ENCODE data around the gene MTCP1. TPM values are rescaled to one million over a fixed set of nuclear protein-coding genes. Genes with fewer than 3 reads are reported as not detected.

The MTCP1 gene
- total and polyA plus RNA-seq, 10 of the 15 experiments (the other 5 are each of a cell fraction or from before 2014, with no cell fraction given), result 16.6 to 74.0 (median 30.9) TPM

- WGBS (ENCODE audit: insufficient coverage, insufficient replicate concordance, low lambda C conversion rate, missing lambda C conversion rate), result 54% methylated on average over 1 of the region's 1 CpG
- H3K4me3 ChIP-seq, result no peak overlapping the region
- intact Hi-C loops (cut with micrococcal nuclease; ENCODE audit: unreplicated experiment) (loop anchor here (2.0 to 5.0 kb wide), 2 partner anchors 30 to 139 kb away; partner anchors contain the start of gene FUNDC2), in situ Hi-C loops (cut with MboI) (loop anchor here (5.0 kb wide), 1 partner anchor 74 kb away; no protein-coding TSS in a partner anchor)
- no peaks in the 10 kb centered on the region; the same call in 1 of the 2 replicates for H3K4me1 ChIP-seq (ENCODE audit: control insufficient read depth, insufficient read depth, low read length)
- no peaks in the 10 kb centered on the region for H3K79me2 ChIP-seq (ENCODE audit: control insufficient read depth, insufficient read depth, low read length)
- BruUV-seq (replicated peaks), result no TSS peak
- TF ChIP-seq SRF (IDR thresholded peaks at IDR 0.05; ENCODE audit: low read depth in 2 of 2, low read length in 2 of 2), result peak; percentile 44 to 88; a peak in 3 of 4 replicates
- no peak for TF ChIP-seq GATAD2B (conservative IDR thresholded peaks at IDR 0.05; ENCODE audit: low read depth)
- no peak for TF ChIP-seq WRNIP1 (IDR thresholded peaks at IDR 0.05; ENCODE audit: borderline replicate concordance, low read depth, low read length)
- no peak for TF ChIP-seq FOXM1 (IDR thresholded peaks at IDR 0.05; ENCODE audit: low read depth, low read length)
- TF ChIP-seq DPF2 (IDR thresholded peaks at IDR 0.05), result no peak
- no peak for TF ChIP-seq MYB (IDR thresholded peaks at IDR 0.05; ENCODE audit: borderline replicate concordance, low read depth, low read length)
- no peak for TF ChIP-seq CHD4 (IDR thresholded peaks at IDR 0.05)
- SMC1A ChIA-PET (ENCODE audit: uncharacterized antibody, unreplicated experiment), result interaction anchor here (0.6 to 5.2 kb wide), 14 partner anchors 9 to 139 kb away, joined by 3 to 145 read pairs (median 4); partner anchors contain the start of genes F8 and FUNDC2
- POLR2A ChIA-PET, result interaction anchor here (0.6 kb wide), 1 partner anchor 507 kb away, joined by 4 read pairs; no protein-coding TSS in a partner anchor
- no peak overlapping the region; the same call in 1 of the 2 replicates for H3K27ac ChIP-seq (ENCODE audit: control insufficient read depth, insufficient read depth)
- H4K20me1 ChIP-seq (ENCODE audit: control insufficient read depth, insufficient read depth), result no peaks in the 10 kb centered on the region
- no peak overlapping the region for H3K9ac ChIP-seq (ENCODE audit: control insufficient read depth, insufficient read depth, low read length)
- DNase-seq (ENCODE audit: low read depth, low spot score), result no peak
- H3K4me2 ChIP-seq (ENCODE audit: control insufficient read depth, insufficient read depth), result no peak overlapping the region
- no peaks in the 10 kb centered on the region; a peak in 2 of 4 replicates for H3K36me3 ChIP-seq (ENCODE audit: control insufficient read depth in 2 of 2, insufficient read depth in 2 of 2, low read length in 1 of 2)
- ATAC-seq, result peak; percentile 45
- H3K27me3 ChIP-seq (replicated peaks in 1 of 2; ENCODE audit: control insufficient read depth in 2 of 2, insufficient read depth in 2 of 2, low read length in 1 of 2), result no peaks in the 10 kb centered on the region
- no peak overlapping the region for H2AFZ ChIP-seq (ENCODE audit: control insufficient read depth, low read depth, low read length)
- CTCF ChIA-PET, result interaction anchor here (0.8 to 6.4 kb wide), 18 partner anchors 8 to 230 kb away, joined by 3 to 181 read pairs (median 4); partner anchors contain the start of gene FUNDC2
- no peak for FAIRE-seq
- no peaks in the 10 kb centered on the region for H3K9me3 ChIP-seq (replicated peaks; ENCODE audit: control insufficient read depth, insufficient read depth, low read length)
- RAD21 ChIA-PET (ENCODE audit: unreplicated experiment), result interaction anchor here (1.0 to 3.4 kb wide), 8 partner anchors 10 to 138 kb away, joined by 4 to 29 read pairs (median 10); no protein-coding TSS in a partner anchor
These were observed 14.5 kb downstream of the MTCP1 start for GRCh38 chrX:155056471-155056870.

Measured in GM12878 (cell line).